ENCODE measurements around the gene FOXN3. TPM values are rescaled to one million over a fixed set of nuclear protein-coding genes. Genes with fewer than 3 reads are reported as not detected.

The FOXN3 gene
- polyA plus RNA-seq, 1 of the 3 experiments (the other 2 are of a cell fraction) = 9.8 TPM

DNA sequence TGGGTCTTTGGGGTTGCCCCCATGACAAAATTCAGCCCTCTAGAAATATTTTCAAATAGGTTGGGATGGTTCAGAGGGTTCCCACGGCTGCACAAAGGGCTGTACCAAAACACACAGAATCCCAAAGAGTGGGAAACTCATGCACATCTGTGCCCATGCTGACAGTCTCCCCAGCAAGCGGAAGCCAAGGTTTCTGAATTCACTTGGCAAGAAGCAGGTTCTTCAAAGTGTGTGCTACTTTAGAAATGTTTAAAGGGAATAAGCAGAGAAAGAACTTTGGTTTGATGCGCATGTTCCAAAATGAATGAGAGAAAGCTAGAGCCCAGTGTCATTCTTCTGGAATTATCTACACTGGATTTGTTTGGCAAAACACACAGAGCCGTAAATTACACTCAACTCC lies 46.7 kb downstream of the FOXN3 start:
- H3K79me2 ChIP-seq (ENCODE audit: insufficient read depth) = peaks cover 18% of the 10 kb centered on the region
- WGBS (ENCODE audit: low lambda C conversion rate) = 93% methylated on average over 4 of the region's 4 CpGs
- H3K27ac ChIP-seq (ENCODE audit: low read depth in 2 of 2, low read length in 1 of 2) = no peak overlapping the region
- H4K20me1 ChIP-seq (ENCODE audit: insufficient read depth) = no peaks in the 10 kb centered on the region; the same call in 1 of the 2 replicates
- no peak overlapping the region for H2AFZ ChIP-seq (ENCODE audit: low read depth)
- no peaks in the 10 kb centered on the region for H3K9me2 ChIP-seq
- DNase-seq = no peak
- peaks cover 18 to 20% of the 10 kb centered on the region in 2 experiments; a peak in 2 of 4 replicates for H3K4me1 ChIP-seq (ENCODE audit: control insufficient read depth in 1 of 2, insufficient read depth in 2 of 2, low read depth in 1 of 2, low read length in 1 of 2)
- H3K9me3 ChIP-seq = no peaks in the 10 kb centered on the region
- H3K4me3 ChIP-seq (ENCODE audit: low read depth in 2 of 2, low read length in 1 of 2) = no peak overlapping the region
- TF ChIP-seq, protein P1, sequence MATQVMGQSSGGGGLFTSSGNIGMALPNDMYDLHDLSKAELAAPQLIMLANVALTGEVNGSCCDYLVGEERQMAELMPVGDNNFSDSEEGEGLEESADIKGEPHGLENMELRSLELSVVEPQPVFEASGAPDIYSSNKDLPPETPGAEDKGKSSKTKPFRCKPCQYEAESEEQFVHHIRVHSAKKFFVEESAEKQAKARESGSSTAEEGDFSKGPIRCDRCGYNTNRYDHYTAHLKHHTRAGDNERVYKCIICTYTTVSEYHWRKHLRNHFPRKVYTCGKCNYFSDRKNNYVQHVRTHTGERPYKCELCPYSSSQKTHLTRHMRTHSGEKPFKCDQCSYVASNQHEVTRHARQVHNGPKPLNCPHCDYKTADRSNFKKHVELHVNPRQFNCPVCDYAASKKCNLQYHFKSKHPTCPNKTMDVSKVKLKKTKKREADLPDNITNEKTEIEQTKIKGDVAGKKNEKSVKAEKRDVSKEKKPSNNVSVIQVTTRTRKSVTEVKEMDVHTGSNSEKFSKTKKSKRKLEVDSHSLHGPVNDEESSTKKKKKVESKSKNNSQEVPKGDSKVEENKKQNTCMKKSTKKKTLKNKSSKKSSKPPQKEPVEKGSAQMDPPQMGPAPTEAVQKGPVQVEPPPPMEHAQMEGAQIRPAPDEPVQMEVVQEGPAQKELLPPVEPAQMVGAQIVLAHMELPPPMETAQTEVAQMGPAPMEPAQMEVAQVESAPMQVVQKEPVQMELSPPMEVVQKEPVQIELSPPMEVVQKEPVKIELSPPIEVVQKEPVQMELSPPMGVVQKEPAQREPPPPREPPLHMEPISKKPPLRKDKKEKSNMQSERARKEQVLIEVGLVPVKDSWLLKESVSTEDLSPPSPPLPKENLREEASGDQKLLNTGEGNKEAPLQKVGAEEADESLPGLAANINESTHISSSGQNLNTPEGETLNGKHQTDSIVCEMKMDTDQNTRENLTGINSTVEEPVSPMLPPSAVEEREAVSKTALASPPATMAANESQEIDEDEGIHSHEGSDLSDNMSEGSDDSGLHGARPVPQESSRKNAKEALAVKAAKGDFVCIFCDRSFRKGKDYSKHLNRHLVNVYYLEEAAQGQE (IDR thresholded peaks at IDR 0.05; ENCODE audit: low read depth, low read length) = no peak
- TF ChIP-seq, protein P2, sequence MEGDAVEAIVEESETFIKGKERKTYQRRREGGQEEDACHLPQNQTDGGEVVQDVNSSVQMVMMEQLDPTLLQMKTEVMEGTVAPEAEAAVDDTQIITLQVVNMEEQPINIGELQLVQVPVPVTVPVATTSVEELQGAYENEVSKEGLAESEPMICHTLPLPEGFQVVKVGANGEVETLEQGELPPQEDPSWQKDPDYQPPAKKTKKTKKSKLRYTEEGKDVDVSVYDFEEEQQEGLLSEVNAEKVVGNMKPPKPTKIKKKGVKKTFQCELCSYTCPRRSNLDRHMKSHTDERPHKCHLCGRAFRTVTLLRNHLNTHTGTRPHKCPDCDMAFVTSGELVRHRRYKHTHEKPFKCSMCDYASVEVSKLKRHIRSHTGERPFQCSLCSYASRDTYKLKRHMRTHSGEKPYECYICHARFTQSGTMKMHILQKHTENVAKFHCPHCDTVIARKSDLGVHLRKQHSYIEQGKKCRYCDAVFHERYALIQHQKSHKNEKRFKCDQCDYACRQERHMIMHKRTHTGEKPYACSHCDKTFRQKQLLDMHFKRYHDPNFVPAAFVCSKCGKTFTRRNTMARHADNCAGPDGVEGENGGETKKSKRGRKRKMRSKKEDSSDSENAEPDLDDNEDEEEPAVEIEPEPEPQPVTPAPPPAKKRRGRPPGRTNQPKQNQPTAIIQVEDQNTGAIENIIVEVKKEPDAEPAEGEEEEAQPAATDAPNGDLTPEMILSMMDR (IDR thresholded peaks at IDR 0.05) = no peak
- TF ChIP-seq TCF12 (IDR thresholded peaks at IDR 0.05) = no peak
- no peak for TF ChIP-seq TAF1 (IDR thresholded peaks at IDR 0.05; ENCODE audit: borderline replicate concordance, low read depth, low read length)
- TF ChIP-seq POLR2AphosphoS5 (IDR thresholded peaks at IDR 0.05; ENCODE audit: low read depth, low read length) = no peak
- TF ChIP-seq YY1 (IDR thresholded peaks at IDR 0.05; ENCODE audit: low read depth) = no peak
- TF ChIP-seq EP300 (IDR thresholded peaks at IDR 0.05; ENCODE audit: borderline replicate concordance in 1 of 2, low read depth in 1 of 2, low read length in 1 of 2) = no peak
- TF ChIP-seq, protein P3, sequence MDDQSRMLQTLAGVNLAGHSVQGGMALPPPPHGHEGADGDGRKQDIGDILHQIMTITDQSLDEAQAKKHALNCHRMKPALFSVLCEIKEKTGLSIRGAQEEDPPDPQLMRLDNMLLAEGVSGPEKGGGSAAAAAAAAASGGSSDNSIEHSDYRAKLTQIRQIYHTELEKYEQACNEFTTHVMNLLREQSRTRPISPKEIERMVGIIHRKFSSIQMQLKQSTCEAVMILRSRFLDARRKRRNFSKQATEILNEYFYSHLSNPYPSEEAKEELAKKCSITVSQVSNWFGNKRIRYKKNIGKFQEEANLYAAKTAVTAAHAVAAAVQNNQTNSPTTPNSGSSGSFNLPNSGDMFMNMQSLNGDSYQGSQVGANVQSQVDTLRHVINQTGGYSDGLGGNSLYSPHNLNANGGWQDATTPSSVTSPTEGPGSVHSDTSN (IDR thresholded peaks at IDR 0.05) = no peak
- no peak for TF ChIP-seq EZH2phosphoT487 (IDR thresholded peaks at IDR 0.05; ENCODE audit: borderline replicate concordance, low read depth)
- TF ChIP-seq RAD21 (IDR thresholded peaks at IDR 0.05; ENCODE audit: low read length) = no peak
- no peak for TF ChIP-seq RCOR1 (IDR thresholded peaks at IDR 0.05; ENCODE audit: low read length)
- TF ChIP-seq ELF1 (IDR thresholded peaks at IDR 0.05) = no peak
- TF ChIP-seq, protein P4, sequence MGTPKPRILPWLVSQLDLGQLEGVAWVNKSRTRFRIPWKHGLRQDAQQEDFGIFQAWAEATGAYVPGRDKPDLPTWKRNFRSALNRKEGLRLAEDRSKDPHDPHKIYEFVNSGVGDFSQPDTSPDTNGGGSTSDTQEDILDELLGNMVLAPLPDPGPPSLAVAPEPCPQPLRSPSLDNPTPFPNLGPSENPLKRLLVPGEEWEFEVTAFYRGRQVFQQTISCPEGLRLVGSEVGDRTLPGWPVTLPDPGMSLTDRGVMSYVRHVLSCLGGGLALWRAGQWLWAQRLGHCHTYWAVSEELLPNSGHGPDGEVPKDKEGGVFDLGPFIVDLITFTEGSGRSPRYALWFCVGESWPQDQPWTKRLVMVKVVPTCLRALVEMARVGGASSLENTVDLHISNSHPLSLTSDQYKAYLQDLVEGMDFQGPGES (IDR thresholded peaks at IDR 0.05; ENCODE audit: low read depth, low read length) = no peak
- TF ChIP-seq, protein P5, sequence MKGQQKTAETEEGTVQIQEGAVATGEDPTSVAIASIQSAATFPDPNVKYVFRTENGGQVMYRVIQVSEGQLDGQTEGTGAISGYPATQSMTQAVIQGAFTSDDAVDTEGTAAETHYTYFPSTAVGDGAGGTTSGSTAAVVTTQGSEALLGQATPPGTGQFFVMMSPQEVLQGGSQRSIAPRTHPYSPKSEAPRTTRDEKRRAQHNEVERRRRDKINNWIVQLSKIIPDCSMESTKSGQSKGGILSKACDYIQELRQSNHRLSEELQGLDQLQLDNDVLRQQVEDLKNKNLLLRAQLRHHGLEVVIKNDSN (IDR thresholded peaks at IDR 0.05; ENCODE audit: borderline replicate concordance, low read depth) = no peak
- TF ChIP-seq GABPA (IDR thresholded peaks at IDR 0.05; ENCODE audit: low read depth) = no peak
- TF ChIP-seq SMC3 (IDR thresholded peaks at IDR 0.05; ENCODE audit: low read depth, low read length) = no peak
- POLR2A ChIA-PET = no interaction called here
- H3K36me3 ChIP-seq (replicated peaks in 1 of 2; ENCODE audit: control insufficient read depth in 1 of 2, insufficient read depth in 2 of 2, low read length in 1 of 2) = peaks cover 0 to 4% of the 10 kb centered on the region in 2 experiments
- no peaks in the 10 kb centered on the region for H3F3A ChIP-seq (replicated peaks; ENCODE audit: insufficient read depth)
- CTCF ChIA-PET = no interaction called here
- H3K9ac ChIP-seq = no peak overlapping the region
- no peaks in the 10 kb centered on the region for H3K27me3 ChIP-seq (ENCODE audit: insufficient read depth)
- no peak overlapping the region for H3K4me2 ChIP-seq

Measured in SK-N-SH (cell line).